Measurements from ENCODE around the gene SMARCD1.

The SMARCD1 gene

GRCh38 chr12:50057000-50057841, 27.9 kb upstream of the SMARCD1 start, which contains the start of gene ASIC1:
TSS of gene ASIC1 (plus strand) at chr12:50057596. CDS start at chr12:50058767, 1,171 bp downstream.
- peak; percentile 64 for DNase-seq (ENCODE audit: low spot score)

- DNase-seq (ENCODE audit: low spot score), result no peak
Measured at GRCh38 chr12:50057896-50058670, 27.1 kb upstream of the SMARCD1 start.

- no peak for DNase-seq (ENCODE audit: low spot score)
Measured at GRCh38 chr12:50058743-50059312, 26.3 kb upstream of the SMARCD1 start.

DNA sequence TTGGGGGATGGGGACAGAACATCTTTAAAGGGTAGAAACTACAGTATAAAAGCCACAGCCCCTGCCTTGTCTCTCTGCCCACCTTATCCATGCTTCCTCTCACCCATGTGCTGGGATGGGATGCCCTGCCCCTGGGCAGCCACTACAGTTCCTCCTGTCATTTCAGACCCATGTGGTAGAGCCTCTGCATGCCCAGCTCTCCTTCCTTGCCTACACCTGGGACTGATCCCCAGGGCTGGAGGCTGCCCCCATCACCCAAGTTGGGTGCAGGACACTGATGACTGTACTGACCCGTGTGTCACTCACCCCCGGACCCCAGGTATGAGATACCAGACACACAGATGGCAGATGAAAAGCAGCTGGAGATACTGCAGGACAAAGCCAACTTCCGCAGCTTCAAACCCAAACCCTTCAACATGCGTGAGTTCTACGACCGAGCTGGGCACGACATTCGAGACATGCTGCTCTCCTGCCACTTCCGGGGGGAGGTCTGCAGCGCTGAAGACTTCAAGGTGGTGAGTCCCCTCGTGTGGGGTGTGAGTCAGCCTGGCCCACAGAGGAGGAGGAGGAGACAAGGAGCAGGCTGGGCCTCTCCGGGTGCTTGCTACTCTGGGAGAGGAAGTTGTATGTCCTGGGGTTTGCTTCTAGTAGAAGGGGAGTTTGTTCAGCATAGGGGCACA, 25.6 kb upstream of the SMARCD1 start:
- DNase-seq (ENCODE audit: low spot score), result no peak

GRCh38 chr12:50060120-50060468, 25.0 kb upstream of the SMARCD1 start:
- DNase-seq (ENCODE audit: low spot score), result no peak

DNA sequence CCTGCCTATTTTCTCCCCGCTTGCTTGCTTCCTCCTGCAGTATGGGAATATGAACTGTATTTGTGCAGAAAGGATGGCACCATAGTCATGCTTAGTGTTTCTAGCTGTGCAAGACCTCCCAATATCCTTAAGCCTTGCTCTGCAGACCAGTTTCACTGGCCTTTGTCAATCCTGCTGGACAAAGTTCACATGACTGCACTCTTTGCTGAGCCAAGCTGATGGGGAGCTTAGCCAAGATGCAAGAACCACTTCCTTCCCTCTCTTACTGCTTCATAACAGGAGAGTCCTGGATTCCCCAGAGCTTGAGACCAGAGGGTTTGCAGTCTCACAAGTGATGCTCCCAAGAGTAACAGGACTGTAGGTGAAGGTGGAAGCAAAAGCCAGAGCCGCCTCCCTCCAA, 24.0 kb upstream of the SMARCD1 start:
- DNase-seq (ENCODE audit: low spot score), result no peak

GRCh38 chr12:50061946-50062686, 23.0 kb upstream of the SMARCD1 start:
- DNase-seq (ENCODE audit: low spot score), result no peak

DNA sequence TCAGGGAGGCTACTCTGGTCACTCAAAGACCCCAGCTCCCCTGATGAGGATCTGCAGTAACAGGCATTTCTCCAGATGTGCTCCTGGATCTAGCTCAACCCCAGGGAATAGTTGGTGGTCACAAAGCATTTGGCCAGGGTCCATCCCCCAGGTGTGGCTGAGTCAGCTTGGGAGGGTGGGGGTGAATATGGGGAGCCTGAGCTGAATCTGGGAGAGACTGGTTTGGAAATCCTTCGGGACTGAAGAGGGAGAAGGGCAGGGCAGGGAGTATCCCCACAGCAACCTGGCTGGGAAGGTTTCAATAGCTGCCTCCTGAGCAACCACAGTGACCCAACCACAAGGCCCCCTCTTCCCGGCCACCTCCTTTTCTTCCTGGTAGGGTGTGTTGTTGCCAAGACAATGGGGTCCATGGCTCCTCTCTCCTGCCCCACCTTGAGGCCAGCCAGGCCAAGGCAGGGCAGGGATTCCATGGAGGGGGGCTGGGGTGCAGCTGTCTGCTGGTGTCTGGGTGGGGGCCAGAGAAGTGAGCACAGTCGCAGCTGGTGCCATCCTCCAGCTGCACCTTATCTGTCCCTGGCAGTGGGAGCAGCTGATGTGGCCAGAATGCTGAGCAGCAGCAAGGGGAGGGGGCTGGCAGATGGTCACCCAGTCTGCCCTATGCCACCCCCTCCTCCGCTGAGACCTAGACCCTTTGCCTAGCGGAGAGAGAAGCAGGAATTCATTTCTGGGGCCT, 22.2 kb upstream of the SMARCD1 start:
- DNase-seq (ENCODE audit: low spot score), result no peak

GRCh38 chr12:50065726-50066310, 19.3 kb upstream of the SMARCD1 start:
- DNase-seq (ENCODE audit: low spot score), result no peak

GRCh38 chr12:50066402-50066801, 18.7 kb upstream of the SMARCD1 start:
- no peak for DNase-seq (ENCODE audit: low spot score)

DNA sequence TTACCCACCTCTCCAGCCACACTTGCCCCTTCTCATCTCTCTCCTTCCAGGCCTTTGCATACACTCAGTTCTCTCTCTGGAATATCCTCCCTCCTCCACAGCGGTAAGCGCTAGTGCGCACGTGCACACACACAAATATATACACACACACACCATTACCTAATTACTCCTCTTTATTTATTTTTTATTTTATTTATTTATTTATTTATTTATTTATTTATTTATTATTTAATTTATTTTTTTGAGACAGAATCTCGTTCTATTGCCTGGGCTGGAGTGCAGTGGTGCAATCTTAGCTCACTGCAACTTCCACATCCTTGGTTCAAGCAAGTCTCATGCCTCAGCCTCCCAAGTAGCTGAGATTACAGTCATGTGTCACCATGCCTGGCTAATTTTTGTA, 16.1 kb upstream of the SMARCD1 start:
- DNase-seq (ENCODE audit: low spot score), result no peak

GRCh38 chr12:50069539-50069938, 15.6 kb upstream of the SMARCD1 start:
- DNase-seq (ENCODE audit: low spot score), result no peak

DNA sequence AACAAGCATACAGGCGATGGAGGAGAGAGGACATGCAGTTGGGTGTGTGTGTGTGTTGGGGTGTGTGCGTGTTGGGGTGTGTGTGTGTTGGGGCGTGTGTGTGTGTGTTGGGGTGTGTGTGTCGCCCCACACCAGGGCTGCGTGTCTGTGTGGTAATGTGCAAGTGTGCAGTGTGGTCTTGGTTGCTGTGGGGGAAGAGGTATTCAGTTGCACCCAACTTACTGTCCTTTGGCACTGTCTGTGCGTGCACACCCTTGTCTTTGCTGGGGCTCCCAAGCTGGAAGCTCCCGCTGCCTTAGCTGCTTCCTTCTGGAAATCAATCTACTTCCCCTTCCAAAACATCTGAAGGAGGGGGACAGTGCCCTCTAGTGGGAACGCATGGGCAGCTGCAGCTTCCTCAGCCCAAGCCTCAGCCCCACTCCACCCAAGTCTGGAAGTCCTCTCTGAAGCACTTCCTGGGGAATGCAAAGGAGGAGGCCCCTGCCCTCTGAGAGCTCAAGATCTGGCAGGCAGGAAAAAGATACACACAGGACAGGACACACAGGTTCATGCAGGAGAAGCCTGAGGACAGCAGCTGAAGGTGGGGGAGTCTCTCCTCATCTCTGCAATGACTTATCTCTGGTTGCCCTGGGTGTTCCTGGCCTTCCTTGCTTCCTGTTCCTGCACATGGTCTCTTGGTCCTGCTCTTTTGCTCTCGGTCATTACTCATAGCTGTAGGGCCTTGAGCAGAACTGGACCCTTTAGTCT, 14.7 kb upstream of the SMARCD1 start:
- DNase-seq (ENCODE audit: low spot score), result peak; percentile 54

GRCh38 chr12:50072198-50072907, 12.8 kb upstream of the SMARCD1 start:
- no peak for DNase-seq (ENCODE audit: low spot score)

DNA sequence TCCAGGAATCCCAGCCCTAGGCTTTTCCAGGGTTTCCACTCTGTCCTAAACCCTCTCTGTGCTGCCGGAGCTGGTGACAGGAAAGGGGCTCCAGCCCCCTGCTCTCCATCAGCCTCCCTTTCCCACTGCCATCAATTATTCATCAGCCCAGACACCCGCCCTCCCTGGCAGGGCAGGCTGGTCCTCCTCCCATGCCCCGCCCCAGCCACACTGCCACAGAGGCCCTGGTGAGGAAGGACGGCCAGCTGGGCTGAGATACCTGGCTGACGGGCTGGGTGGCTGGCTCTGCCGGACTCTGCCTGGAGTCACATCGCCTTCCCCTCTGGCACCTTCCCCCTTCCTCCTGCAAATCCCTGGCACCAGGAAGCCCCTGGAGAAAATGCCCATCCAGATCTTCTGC, 11.9 kb upstream of the SMARCD1 start:
- DNase-seq (ENCODE audit: low spot score), result no peak

GRCh38 chr12:50073712-50074111, 11.4 kb upstream of the SMARCD1 start:
- no peak for DNase-seq (ENCODE audit: low spot score)

DNA sequence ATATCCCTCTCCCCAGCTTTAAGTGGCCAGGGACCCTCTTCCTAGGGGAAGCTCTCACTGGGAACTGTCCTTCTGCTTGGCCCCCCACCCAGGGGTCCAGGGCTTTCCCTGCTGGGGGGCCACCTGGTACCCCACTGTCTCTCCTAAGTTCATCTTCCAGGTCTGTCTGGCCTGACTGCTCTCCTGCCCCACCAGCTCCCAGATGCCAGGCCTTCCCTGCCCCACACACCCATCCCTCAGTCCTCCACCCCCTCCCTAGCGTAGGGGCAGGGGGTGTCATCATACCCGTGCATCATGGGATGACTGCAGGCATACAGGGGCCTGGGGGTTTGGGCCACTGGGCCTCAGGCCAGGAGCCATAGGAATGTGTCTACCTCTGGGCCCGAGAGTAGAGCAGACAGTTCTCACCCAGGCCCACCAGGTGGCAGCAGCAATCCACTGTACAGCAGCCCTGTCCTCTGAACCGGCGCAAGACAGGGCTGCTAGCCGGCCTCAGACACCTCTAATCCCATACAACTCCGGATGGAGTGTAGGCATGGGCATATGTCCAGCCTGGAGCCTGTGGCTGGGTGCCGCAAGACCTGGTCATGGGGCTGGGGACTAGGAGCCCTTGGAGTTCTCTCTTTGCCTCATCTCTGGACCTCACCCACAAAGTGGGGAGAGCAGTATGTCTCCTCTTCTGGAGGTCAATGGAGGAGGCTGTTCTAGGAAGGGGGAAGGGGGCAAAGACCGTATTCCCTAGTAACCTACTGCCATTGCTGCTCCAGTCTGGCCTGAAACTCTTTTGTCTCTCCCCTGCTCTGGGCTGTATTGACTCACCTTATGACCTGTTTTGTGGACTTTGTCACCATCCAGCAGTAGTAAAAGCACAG, 10.0 kb upstream of the SMARCD1 start:
- DNase-seq (ENCODE audit: low spot score), result peak; percentile 72

DNA sequence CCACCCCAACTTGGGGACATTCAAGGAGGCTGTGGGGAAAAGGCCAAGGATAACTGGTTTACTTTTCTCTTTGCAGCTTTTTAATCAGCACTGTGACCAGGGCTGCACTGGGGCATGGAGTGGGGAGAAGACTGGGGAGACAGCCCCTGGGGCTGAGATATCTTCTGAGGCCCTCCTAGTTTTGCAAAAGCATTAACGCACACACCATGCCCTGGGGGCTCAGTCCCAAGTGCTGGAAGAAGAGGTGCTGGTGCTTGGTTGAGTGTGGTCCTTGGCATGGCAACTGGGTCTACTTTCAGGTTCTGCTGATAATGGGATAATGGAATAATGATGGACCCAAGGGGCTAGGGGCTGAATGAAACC, 9.4 kb upstream of the SMARCD1 start:
- no peak for DNase-seq (ENCODE audit: low spot score)
